Retinal pigment epithelial cell (primary cell): ENCODE results near the gene SYNDIG1L.

Experiments used
- DNase-seq: peaks from one replicate; pipeline ENCODE4 v3.0.0-alpha.2; 2010; ENCODE audit warnings: low read depth
- H3K4me3 ChIP-seq: 2 replicates; pipeline ENCODE4 v1.5.1; 2011; ENCODE audit warnings: mild to moderate bottlenecking, low read length, control low read depth, moderate library complexity
- TF ChIP-seq, protein P1 (sequence below): conservative IDR thresholded peaks from 2 replicates; pipeline ENCODE4 v1.5.1; 2011; ENCODE audit warnings: low read depth, low read length, control low read depth, inconsistent platforms

The SYNDIG1L gene

DNA sequence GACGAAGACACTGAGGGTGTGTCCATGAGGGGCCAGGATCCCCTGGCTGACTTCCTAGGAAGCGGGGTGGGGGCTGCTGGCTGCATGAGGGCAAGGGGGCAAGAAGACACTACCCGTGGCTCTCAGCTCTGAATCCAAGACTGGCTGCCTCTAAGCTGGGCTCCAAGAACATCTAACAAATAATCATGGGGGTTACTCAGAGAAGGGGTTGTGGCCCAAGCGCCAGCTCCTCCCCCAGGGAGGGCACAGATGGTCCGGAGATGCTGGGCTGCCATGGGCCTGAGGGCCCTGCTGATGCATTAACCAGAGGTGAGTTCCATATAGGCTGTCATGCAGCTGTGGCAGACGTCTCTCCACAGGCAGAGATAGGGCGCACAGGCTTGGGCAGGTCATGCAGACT lies 14.3 kb downstream of the SYNDIG1L start:
- TF ChIP-seq, protein P1, sequence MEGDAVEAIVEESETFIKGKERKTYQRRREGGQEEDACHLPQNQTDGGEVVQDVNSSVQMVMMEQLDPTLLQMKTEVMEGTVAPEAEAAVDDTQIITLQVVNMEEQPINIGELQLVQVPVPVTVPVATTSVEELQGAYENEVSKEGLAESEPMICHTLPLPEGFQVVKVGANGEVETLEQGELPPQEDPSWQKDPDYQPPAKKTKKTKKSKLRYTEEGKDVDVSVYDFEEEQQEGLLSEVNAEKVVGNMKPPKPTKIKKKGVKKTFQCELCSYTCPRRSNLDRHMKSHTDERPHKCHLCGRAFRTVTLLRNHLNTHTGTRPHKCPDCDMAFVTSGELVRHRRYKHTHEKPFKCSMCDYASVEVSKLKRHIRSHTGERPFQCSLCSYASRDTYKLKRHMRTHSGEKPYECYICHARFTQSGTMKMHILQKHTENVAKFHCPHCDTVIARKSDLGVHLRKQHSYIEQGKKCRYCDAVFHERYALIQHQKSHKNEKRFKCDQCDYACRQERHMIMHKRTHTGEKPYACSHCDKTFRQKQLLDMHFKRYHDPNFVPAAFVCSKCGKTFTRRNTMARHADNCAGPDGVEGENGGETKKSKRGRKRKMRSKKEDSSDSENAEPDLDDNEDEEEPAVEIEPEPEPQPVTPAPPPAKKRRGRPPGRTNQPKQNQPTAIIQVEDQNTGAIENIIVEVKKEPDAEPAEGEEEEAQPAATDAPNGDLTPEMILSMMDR: no peak
- no peak for DNase-seq
- no peak overlapping the region for H3K4me3 ChIP-seq

DNA sequence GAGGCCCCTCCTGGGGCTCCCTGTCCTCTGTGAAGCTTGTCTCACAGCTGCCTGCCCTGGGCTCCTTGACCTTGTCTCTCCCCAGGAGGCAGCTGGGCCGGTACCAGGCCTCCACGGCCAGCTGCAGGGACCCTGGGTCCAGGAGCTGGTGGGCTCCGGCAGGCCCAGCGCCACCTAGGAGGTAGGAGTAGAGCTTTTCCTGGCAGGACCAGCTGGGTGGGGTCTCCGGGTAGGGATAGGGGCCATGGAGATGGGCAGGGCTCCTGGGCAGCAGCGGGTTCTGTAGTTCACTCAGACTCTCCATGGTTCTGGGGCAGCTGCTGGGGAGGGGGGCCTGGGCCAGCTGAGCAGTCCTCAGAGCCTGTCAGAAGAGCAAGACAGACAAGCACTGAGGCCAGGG lies 16.6 kb downstream of the SYNDIG1L start:
- H3K4me3 ChIP-seq: no peak overlapping the region
- TF ChIP-seq, protein P1: no peak
- DNase-seq: no peak

DNA sequence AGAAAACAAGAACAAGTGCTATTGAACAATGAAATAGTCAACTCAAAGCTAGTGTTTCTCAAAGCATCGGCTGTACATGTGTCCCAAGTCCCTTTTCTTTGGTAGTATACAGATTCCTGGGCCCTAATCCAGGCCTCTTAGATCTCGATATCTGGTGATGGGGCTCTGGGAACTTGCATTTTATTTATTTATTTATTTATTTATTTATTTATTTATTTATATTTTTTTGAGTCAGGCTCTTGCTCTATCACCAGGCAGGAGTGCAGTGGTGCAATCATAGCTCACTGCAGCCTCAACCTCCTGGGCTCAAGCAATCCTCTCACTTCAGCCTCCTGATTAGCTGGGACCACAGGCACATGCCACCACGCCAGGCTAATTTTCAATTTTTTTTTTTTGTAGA lies 17.1 kb downstream of the SYNDIG1L start:
- H3K4me3 ChIP-seq: no peak overlapping the region
- TF ChIP-seq, protein P1: no peak
- DNase-seq: no peak

DNA sequence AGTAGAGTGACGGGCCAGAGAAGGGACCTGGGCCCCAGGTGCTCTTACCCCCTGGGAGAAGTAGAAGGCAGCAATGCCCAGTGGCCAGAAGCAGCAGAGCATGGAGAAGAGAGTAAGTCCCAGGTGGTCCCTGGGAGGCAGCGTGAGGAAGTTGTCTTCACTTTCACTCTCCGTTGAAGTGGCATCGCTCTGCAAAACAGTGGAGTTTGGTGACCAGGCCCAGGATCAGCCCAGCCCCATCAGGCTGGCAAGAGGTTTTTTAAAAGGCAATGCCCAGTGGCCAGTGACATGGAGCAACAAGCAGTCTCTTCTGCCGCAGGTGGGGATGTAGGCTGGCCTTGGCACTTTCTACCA lies 18.2 kb downstream of the SYNDIG1L start:
- TF ChIP-seq, protein P1: no peak
- DNase-seq: no peak
- H3K4me3 ChIP-seq: no peak overlapping the region

DNA sequence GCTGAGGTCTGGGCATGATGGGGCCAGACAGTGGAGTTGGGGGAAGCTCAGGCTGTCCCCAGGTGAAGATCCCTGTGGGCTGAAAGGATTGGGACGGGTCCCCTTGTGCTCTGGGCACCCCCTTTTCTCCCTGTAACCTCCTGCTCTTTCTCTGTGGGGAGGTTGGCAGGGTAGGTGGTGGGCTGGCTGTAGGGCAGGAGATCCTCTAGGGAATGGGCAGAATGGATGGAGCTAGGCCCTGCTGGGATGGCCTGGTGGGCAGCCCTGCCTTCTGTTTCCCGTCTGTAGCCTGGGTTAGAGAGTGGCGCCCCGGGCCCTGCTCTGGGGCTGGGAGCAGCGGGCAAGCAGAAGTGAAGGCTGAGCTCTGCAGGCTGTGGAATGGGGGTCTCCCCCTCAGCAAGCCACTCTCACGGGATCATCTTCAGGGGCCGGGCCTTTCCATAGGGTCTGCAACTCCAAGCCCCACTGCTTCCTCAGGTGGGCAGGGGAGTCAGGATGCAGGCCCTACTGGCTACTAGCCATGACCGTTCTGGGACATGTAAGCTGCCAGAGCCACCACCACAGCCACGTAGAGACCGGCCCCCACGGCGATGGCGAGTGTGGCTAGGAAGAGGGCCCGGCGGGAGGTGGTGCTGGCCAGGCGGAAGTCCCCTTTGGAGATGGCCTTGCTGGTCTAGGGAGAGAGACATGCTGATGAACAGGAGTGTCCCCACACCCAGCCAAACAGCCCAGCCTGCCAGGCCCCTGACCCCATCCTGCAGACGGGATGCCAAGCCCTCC lies 18.8 kb downstream of the SYNDIG1L start:
- TF ChIP-seq, protein P1: no peak
- DNase-seq: no peak
- no peak overlapping the region for H3K4me3 ChIP-seq

DNA sequence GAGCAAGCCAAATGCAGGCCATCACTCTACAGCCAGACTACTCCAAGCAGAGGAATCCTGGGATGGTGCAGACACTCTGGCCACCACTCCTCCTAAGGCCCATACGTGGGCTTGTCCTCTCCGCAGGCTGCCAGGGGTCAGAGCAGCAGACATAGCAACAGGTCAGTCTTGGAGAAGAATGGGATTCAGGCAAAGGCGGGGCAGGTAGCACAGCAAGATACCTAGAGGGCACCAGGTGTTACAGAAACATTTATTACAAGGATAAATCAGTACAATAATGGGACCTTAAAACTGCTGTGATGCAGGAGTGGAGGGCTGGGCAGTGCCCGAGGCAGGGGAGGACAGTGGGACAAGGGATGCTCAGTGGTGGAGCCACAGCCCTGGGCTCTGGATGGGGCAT lies 20.3 kb downstream of the SYNDIG1L start:
- TF ChIP-seq, protein P1: no peak
- no peak for DNase-seq
- no peak overlapping the region for H3K4me3 ChIP-seq

DNA sequence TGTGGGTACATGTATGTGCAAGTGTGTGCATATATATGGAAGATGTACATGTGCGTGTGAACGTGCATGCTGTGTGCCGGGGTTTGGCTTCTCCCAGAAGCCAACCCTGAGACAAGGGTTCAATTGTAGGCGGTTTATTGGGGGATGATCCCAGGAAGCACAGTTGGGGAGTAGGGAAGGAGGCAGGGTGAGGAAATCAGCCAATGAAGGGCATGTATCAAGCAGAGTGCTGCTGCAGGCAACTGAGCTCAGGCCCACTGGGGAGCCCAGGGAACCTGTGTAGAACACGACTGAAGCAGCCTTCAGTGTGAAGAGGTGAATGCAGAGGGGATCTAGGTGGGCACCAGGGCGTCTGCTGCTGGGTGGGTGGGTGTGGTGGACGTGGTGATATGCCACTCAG lies 21.6 kb downstream of the SYNDIG1L start:
- TF ChIP-seq, protein P1: no peak
- DNase-seq: no peak
- no peak overlapping the region for H3K4me3 ChIP-seq
